Measurements from ENCODE around the gene GRID1.

GRID1 gene

DNA sequence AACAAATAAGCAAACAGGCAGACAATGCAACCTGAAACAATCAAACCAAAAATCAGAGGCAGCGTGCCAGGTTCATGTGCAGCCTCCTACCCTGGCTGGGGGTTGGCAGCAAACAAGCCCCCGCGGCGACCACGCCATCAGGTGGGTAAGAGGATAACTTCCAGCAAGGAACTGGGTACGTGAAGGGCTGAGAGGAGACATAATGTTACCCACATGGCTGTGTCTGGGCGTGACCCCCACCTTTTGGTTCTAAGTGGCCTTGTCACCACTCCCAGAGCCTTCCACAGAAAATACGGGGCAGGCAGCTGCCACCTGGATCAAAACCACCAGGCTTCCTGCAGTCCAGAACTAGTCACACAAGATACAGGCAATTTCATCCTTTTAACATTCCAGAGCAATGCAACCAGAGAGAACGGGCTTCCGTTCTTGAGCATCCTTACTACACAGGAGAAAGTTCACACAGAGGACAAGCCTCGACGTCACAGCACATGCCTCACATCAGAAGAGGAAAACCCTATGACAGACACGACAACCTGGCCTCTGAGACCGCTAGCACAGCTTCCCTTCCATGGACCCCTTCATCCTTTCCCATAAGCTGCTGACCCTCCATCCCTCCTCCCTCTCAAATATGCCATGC lies 171.0 kb downstream of the GRID1 start:
- DNase-seq (ENCODE audit: low spot score): no peak
- in situ Hi-C loops (cut with MboI; ENCODE audit: low pct_unique_long_range_greater_than_20kb, low sequenced_read_pairs, unreplicated experiment): no loop called here
- TF ChIP-seq, protein P1, sequence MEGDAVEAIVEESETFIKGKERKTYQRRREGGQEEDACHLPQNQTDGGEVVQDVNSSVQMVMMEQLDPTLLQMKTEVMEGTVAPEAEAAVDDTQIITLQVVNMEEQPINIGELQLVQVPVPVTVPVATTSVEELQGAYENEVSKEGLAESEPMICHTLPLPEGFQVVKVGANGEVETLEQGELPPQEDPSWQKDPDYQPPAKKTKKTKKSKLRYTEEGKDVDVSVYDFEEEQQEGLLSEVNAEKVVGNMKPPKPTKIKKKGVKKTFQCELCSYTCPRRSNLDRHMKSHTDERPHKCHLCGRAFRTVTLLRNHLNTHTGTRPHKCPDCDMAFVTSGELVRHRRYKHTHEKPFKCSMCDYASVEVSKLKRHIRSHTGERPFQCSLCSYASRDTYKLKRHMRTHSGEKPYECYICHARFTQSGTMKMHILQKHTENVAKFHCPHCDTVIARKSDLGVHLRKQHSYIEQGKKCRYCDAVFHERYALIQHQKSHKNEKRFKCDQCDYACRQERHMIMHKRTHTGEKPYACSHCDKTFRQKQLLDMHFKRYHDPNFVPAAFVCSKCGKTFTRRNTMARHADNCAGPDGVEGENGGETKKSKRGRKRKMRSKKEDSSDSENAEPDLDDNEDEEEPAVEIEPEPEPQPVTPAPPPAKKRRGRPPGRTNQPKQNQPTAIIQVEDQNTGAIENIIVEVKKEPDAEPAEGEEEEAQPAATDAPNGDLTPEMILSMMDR (IDR thresholded peaks at IDR 0.05; ENCODE audit: extremely low read depth, insufficient read depth, missing control alignments): no peak

GRCh38 chr10:86194684-86195083 lies 171.9 kb downstream of the GRID1 start:
- TF ChIP-seq, protein P1 (IDR thresholded peaks at IDR 0.05; ENCODE audit: extremely low read depth, insufficient read depth, missing control alignments): no peak
- DNase-seq (ENCODE audit: low spot score): no peak
- in situ Hi-C loops (cut with MboI; ENCODE audit: low pct_unique_long_range_greater_than_20kb, low sequenced_read_pairs, unreplicated experiment): no loop called here

DNA sequence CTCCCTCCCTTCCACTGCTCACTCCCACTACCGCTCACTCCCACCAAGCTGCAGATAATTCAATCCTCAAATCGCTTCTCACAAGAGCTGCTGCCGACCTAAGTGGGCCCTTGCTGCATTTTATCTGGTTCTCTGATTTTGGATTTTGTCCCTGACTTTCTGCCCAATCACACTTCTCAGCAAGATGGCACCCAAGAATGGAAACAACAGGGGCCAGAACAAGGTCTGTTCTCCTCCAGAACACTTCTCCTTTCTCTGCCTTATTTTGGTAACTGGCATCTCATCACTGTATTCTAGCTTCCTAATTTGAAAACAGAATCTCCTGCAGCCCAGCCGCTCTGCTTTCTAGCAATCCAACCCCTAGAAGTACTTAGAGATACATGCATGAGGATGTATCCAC lies 172.8 kb downstream of the GRID1 start:
- TF ChIP-seq, protein P1 (IDR thresholded peaks at IDR 0.05; ENCODE audit: extremely low read depth, insufficient read depth, missing control alignments): no peak
- no peak for DNase-seq (ENCODE audit: low spot score)
- in situ Hi-C loops (cut with MboI; ENCODE audit: low pct_unique_long_range_greater_than_20kb, low sequenced_read_pairs, unreplicated experiment): no loop called here

DNA sequence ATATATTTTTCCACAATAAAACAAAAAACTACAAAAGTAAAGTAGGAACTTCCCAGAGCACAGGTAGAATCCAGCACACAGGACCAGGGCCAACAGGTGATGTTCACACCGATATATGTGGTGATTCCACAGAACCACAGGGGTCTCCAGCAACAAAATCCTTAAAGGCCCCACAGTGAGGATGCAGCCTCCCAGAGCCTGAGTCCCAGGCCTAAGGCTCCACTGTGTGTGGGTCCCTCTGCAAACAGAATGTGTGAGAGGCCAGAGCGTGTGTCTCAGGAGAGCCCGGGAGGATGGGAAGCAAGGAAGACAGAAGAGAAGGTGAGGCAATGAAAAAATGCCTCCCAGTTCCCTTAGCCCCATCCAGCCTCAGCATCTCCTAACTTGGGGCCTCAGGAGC lies 173.9 kb downstream of the GRID1 start:
- TF ChIP-seq, protein P1 (IDR thresholded peaks at IDR 0.05; ENCODE audit: extremely low read depth, insufficient read depth, missing control alignments): no peak
- in situ Hi-C loops (cut with MboI; ENCODE audit: low pct_unique_long_range_greater_than_20kb, low sequenced_read_pairs, unreplicated experiment): no loop called here
- DNase-seq (ENCODE audit: low spot score): no peak

- no peak for DNase-seq (ENCODE audit: low spot score)
- in situ Hi-C loops (cut with MboI; ENCODE audit: low pct_unique_long_range_greater_than_20kb, low sequenced_read_pairs, unreplicated experiment): no loop called here
- TF ChIP-seq, protein P1 (IDR thresholded peaks at IDR 0.05; ENCODE audit: extremely low read depth, insufficient read depth, missing control alignments): no peak
Measured at GRCh38 chr10:86192147-86192546, 174.4 kb downstream of the GRID1 start.

- no peak for DNase-seq (ENCODE audit: low spot score)
- TF ChIP-seq, protein P1 (IDR thresholded peaks at IDR 0.05; ENCODE audit: extremely low read depth, insufficient read depth, missing control alignments): no peak
- in situ Hi-C loops (cut with MboI; ENCODE audit: low pct_unique_long_range_greater_than_20kb, low sequenced_read_pairs, unreplicated experiment): no loop called here
Measured at GRCh38 chr10:86191686-86192085, 174.9 kb downstream of the GRID1 start.
